HG03025 (cell line): ENCODE results near the gene FAM180A.
"Not testable (repeated sequence)": the region's sequence is repeated elsewhere in the genome, so short reads cannot be mapped to it uniquely, and the experiment has no call there.

Experiments used
- ATAC-seq: cut with Tn5 transposase; IDR thresholded peaks from one replicate; pipeline ENCODE4 v1.9.1; 2021; ENCODE audit warnings: mild to moderate bottlenecking, moderate library complexity; ENCODE audit not compliant: unreplicated experiment, low FRiP score

Gene FAM180A

DNA sequence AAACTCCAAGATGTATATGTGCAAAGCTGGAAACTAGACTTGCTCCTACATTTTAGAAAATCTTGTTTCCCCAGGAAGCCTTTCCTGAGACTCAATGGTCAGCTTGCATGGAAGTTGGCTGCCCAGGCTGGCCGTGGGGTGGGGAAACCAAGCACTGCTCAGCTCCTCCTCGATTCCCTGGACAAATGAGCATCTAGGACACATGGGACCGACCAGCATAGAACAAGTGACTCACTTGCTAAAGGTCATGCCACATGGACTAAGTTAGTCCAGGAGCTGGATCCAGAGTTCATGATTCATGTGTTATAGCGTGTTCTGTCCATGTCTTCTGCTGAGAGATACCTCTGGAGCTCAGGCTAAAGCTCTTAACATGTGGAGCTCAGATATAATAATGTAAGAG, 6.2 kb downstream of the FAM180A start:
- ATAC-seq: no peak

- ATAC-seq: no peak
Measured at GRCh38 chr7:135741905-135742304, 6.7 kb downstream of the FAM180A start.

GRCh38 chr7:135740889-135741288, 7.7 kb downstream of the FAM180A start:
- no peak for ATAC-seq

- not testable (repeated sequence) for ATAC-seq
Measured at GRCh38 chr7:135737306-135737647, 11.3 kb downstream of the FAM180A start.

DNA sequence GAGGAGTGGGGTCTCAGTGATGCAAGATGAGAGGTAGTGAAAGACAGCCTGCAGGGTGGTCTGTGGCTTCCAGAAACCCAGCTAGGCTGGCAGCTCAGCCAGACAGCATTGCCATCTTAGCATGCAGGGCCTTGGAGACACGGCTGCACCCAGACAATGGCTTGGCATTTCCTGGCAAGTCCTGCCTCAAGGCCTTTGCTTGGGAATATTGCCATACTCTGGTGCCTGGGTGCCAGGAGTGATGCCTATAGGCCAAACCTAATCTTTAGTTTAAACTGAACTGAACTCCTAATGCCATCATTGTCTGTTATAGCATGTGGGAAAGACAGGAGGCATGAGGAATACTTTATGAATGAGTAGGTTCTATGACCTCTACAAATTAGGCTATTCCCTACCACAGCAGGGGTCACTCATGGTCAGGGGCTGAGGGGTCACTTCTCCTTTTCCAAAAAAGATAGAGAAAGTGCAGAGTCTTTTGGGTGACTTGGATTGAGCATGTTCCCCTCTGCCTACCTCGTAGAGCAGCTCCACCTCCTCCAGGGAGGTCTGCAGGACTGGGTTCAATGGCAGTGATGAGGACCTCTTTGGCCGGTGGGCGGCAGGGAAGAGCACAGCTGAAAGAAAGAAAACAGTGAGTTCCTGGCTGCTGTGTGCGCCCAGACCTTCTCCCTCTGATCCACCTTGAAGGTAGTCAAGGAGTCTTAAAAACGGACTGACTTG, 11.9 kb downstream of the FAM180A start:
- no peak for ATAC-seq

DNA sequence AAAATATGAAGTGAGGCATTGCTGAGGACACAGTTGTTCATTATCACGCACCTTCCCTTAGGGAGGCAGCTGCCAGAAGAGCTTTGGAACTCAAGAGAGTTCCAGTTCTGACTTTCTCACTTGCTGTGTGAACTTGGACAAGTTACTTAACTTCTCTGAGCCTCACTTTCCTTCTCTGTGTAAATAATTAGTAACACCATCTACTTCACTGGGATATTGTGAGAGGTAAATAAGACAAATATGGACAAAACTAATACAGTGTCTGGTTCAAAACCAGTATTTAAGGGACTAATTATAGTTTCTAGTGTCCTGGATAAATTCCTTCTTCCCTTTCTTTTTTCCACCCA, 14.3 kb downstream of the FAM180A start:
- no peak for ATAC-seq

DNA sequence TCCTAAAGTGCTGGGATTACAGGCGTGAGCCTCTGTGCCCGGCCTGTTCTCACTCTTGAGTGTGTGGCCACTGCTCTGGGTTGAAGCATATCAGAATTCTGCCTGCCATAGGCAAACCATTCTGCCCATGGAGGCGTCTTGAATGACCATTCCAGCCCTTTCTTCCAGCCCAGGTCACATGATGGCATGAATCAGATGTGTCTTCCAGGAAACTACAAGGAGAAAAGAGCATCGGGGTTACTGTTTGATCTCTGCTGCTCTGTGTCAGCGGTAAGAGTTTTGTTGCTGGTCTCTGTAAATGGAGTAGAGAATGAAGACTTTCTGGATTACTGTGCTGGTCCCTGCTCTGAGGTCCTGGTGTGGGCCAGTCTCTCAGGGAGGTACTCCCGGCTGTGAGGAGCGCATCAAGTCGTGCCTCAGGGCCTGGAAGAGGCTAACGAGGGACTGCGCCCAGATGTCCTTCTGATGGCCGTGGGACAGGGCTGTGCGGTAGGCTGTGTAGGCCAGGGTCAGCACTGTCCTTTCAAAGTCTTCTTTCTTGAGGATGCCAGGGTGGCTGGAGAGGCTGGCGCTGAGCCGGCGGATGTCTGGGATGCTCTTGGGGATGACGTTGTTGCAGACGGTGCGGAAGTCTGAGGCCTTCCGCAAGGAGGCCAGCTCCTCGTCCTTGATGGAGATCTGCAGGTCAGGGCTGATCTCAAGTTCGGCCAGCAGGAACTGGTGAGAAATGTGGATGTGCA, 14.8 kb downstream of the FAM180A start:
- ATAC-seq: no peak

- no peak for ATAC-seq
Measured at GRCh38 chr7:135731131-135731530, 17.5 kb downstream of the FAM180A start.

DNA sequence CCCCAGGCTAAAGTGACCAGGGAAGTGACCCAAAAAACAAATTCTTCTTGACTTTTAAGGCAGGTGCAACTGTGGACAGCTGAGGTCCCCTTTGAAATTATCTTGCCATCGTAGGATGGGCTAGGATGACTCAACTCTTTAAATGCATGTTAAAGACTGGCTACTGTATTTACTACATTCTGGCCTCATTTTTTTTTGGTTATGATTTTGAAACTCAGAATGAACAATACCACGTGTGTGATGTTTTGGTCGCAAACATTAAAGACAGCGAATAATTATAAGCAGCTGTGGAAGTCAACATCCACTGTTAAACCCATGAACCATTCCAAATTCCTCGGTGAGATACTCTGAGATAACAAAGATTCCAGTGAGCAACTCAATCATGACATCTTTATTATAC, 19.4 kb downstream of the FAM180A start:
- no peak for ATAC-seq

- ATAC-seq: no peak
Measured at GRCh38 chr7:135728136-135728669, 20.4 kb downstream of the FAM180A start, which contains the start of gene SLC13A4. Gene SLC13A4, minus strand, starts transcription at chr7:135728186. Its CDS starts 690 bp downstream, at chr7:135727496.

DNA sequence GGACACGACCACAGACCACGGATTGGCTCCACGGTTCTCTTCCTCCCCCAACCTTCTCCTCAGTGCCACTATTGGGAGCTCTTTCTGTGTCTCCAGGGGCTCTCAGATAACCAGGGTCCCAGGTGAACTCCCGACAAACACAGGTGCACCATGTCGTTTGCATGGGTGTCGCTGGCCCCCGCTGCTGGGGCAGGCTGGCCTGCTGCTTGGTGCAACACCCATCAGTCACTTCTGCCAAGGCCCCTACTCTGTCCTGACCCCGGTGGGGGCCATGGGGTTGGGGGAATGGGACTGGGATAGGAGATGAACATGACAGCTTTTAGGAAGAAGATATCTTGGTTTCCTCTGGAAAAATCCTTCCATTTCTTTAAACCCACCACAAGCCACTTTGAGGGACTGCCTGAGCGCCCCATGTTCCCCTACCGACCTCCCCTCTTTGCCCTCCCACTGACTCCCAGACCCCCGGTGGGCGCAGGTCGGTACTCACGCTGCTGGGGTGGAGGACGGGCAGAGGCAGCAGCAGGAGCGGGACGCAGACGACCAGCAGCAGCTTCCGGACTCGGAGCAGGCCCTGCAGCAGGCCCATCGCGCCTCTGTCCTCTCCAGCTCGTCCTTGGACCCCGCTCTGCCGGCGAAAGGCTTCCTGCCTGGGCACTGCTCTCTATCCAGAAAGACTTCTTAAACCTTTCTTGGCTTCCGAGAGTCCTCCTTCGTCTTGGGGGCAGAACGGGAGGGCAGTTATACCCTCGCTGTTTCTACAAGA, 21.5 kb downstream of the FAM180A start:
- ATAC-seq: no peak

GRCh38 chr7:135726276-135726788, 22.3 kb downstream of the FAM180A start:
- no peak for ATAC-seq

- ATAC-seq: no peak
Measured at GRCh38 chr7:135723411-135723810, 25.2 kb downstream of the FAM180A start.

- no peak for ATAC-seq
Measured at GRCh38 chr7:135721198-135721820, 27.3 kb downstream of the FAM180A start.

DNA sequence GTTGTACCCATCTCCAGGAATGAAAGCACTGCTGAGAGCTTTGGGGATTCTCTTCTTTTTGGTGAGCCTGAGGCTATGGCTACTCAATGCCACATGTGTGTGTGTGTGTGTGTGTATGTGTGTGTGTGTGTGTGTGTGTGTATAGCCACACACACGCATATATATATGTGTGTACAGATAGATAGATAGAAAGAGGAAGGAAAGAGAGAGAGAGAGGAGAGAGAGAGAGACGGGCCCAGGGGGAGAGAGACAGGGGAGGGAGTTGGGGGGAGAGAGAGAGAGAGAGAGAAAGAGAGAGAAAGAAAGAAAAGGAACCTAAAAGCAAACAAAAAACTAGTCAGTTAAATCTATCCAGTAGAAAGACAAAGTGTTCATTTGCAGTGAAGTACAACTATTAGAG, 28.9 kb downstream of the FAM180A start:
- ATAC-seq: no peak

DNA sequence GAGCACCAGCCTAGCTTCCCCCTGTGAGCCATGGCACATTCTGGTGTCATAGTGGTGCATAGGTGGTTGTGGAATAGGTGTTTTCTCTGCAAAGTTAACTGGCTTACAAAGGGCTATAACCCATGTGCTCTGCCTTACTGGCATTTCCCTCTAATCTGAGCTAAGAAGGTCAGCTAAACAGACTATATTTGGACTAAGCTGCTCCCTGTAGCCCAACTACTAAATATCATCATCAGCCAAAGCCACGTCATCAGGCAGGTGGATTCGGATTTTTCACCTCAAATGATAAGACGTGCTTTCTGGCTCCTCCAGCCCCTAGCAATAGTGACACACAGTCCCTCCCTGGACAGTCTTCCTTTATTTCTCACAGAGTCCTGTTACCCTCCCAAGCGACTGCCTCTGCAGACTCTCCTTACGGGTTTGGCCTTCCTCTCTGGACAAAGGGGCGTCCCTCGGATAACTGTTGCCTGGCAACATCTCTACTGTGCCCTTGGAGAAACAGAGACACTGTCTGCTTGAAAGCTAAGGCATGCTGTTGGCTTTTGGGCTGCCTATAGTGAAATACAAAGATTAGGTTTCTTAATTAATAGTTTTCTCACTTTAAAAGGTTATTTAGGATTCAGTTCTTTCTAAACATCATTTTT, 29.7 kb downstream of the FAM180A start:
- ATAC-seq: no peak

DNA sequence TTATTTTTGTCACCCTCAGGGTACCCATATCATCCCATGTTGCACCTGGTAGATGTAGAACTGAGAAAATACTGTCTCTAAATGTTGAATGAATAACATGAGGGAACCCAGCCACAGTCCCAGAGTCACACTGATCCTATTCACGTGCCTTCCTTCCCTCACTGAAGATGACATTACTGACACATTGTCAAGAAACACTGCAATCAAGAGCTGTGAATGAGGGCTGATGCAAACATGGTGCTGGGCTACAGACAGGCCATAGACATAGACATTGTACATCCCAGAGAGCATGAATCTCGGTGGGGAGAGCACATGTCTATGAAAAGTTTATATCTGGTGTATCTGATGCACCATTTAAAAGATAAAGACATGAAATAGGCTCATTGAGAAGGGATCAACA, 30.4 kb downstream of the FAM180A start:
- no peak for ATAC-seq

DNA sequence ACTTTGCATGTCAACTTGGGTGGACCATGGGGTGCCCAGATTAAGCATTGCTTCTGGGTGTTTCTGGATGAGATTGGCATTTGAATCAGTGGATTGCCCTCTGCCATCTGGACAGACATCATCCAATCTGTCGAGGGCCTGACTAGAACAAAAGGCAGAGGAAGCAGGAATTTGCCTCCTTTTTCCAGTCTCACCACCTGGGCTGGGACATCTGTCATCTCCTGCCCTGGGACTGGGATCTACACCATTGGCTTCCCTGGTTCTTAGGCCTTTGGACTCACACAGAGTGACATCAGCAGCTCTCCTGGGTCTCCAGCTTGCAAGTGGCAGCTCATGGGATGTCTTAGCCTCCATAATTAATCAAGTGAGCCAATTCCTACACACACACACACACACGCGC, 30.9 kb downstream of the FAM180A start:
- ATAC-seq: no peak

DNA sequence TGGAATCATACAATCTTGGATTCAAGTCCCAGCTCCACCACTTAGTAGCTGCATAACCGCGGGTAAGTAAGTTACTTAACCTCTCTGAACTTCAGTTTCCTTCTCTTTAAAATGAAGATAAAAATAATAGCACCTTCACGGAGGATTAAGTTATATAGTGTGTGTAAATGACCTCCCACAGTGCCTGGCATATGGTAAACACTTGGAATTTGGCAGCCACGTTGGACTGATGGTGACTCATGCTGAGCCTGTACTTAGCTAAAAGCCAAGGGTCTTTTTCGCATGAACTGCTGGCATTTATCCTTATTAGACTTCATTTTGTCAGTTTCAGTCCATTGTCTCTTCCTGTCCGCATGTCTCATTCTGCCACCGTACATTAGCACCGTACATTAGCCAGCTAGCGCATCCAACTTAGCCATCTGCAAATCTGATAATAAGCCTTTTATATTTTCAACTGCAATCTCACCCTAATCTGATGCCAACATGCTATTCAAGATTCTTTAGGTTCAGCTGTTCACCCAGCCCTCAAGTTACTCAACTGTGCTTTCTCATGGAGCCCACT, 31.9 kb downstream of the FAM180A start:
- ATAC-seq: no peak

GRCh38 chr7:135715673-135716072, 32.9 kb downstream of the FAM180A start:
- no peak for ATAC-seq
